Mesothelial cell of epicardium (in vitro differentiated cells): Measurements from ENCODE around the gene FMN2. TPM values are rescaled to one million over a fixed set of nuclear protein-coding genes. Genes with fewer than 3 reads are reported as not detected.

ENCODE experiments used
- DNase-seq, 2 experiments: peaks; one replicate each; pipeline ENCODE4 v3.0.0; 2021; ENCODE audit warnings: low spot score in 2 of 2; ENCODE audit not compliant: unreplicated experiment in 2 of 2
- H3K27ac Mint-ChIP-seq: 2 replicates; pipeline ENCODE4 v1.8.0; 2021; ENCODE audit warnings: mixed read lengths
- H3K27me3 Mint-ChIP-seq: 2 replicates; pipeline ENCODE4 v1.8.0; 2021; ENCODE audit warnings: low read depth, mixed read lengths
- H3K36me3 Mint-ChIP-seq: 2 replicates; pipeline ENCODE4 v1.8.0; 2021; ENCODE audit warnings: mixed read lengths
- H3K4me1 Mint-ChIP-seq: 2 replicates; pipeline ENCODE4 v1.8.0; 2021; ENCODE audit warnings: mixed read lengths
- H3K4me3 Mint-ChIP-seq: 2 replicates; pipeline ENCODE4 v1.8.0; 2021; ENCODE audit warnings: mild to moderate bottlenecking, moderate library complexity, mixed read lengths
- H3K9me3 Mint-ChIP-seq: 2 replicates; pipeline ENCODE4 v1.8.0; 2021; ENCODE audit warnings: mixed read lengths
- total RNA-seq: library from RNA; stranded (reverse); gene quantifications from 3 replicates; pipeline ENCODE4 v1.2.1, GENCODE V29; 2021
- TF ChIP-seq, protein P1 (sequence below): fragments of 200-600 bp; sonication (generic); IDR thresholded peaks from one replicate; pipeline ENCODE4 v1.5.0; 2021; ENCODE audit warnings: antibody characterized with exemption; ENCODE audit not compliant: unreplicated experiment

The FMN2 gene
- total RNA-seq, 1 donor from 2014 or later: 0.54 TPM

DNA sequence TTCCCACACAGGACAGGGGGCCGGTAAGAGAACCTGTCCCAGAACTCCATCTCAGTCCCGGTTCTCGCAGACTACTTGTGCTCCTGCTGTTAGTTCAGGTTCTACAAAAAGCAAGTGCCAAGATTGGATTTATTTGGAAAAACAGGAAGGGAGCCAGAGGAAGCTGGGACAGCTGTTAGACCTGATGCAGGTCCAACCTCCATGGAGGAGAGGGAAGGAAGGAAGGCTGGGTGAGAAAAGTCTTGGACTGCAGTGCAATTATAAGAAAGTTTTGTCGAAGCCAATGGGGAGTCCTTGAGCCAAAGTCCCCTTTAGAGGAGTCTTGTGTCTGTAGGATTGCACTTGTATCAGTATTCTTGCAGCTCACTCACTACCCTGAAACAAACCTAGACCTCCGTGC, 329.1 kb downstream of the FMN2 start:
- H3K27me3 Mint-ChIP-seq: no peaks in the 10 kb centered on the region
- H3K36me3 Mint-ChIP-seq: no peaks in the 10 kb centered on the region
- H3K4me3 Mint-ChIP-seq: no peak overlapping the region
- no peaks in the 10 kb centered on the region for H3K9me3 Mint-ChIP-seq
- H3K27ac Mint-ChIP-seq: no peak overlapping the region
- H3K4me1 Mint-ChIP-seq: no peaks in the 10 kb centered on the region
- no peak for DNase-seq
- TF ChIP-seq, protein P1, sequence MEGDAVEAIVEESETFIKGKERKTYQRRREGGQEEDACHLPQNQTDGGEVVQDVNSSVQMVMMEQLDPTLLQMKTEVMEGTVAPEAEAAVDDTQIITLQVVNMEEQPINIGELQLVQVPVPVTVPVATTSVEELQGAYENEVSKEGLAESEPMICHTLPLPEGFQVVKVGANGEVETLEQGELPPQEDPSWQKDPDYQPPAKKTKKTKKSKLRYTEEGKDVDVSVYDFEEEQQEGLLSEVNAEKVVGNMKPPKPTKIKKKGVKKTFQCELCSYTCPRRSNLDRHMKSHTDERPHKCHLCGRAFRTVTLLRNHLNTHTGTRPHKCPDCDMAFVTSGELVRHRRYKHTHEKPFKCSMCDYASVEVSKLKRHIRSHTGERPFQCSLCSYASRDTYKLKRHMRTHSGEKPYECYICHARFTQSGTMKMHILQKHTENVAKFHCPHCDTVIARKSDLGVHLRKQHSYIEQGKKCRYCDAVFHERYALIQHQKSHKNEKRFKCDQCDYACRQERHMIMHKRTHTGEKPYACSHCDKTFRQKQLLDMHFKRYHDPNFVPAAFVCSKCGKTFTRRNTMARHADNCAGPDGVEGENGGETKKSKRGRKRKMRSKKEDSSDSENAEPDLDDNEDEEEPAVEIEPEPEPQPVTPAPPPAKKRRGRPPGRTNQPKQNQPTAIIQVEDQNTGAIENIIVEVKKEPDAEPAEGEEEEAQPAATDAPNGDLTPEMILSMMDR: no peak

DNA sequence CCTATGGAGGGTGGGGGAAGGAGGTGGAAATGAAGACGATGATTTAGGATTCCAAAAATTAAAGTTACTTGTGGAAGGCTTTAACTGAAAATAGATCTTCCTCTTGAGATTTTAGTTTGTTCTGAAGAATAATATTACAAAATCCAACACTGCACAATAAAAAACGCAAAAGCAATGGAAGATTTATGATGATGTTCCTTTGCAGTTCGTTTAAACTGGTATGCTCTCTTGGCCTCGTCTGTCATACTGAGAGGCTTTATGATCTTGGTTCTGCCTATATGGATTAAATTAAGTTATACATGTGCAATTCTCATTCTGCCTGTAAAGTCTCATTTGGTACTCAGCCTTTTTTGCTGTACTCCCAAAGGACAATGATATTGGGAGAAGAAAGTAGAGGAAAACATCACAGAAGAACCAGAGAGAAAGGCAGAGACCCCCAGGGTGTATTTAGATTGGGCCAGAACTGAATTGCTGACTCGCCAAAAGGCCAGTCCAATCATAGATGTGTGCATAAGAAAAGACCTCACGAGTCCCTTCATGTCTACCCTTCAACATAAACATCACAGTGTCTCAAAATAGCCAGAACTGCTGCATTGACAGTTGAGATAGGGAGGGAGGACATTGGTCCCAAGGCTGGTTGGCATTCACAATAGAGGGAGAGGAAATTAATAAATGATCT, 331.7 kb downstream of the FMN2 start:
- TF ChIP-seq, protein P1: no peak
- Mint-ChIP-seq H3K4me1 (no peaks in the 10 kb centered on the region), H3K9me3 (peaks cover 3% of the 10 kb centered on the region), H3K36me3 (no peaks in the 10 kb centered on the region), H3K27ac (no peak overlapping the region), H3K27me3 (no peaks in the 10 kb centered on the region), H3K4me3 (no peak overlapping the region)
- DNase-seq: no peak

DNA sequence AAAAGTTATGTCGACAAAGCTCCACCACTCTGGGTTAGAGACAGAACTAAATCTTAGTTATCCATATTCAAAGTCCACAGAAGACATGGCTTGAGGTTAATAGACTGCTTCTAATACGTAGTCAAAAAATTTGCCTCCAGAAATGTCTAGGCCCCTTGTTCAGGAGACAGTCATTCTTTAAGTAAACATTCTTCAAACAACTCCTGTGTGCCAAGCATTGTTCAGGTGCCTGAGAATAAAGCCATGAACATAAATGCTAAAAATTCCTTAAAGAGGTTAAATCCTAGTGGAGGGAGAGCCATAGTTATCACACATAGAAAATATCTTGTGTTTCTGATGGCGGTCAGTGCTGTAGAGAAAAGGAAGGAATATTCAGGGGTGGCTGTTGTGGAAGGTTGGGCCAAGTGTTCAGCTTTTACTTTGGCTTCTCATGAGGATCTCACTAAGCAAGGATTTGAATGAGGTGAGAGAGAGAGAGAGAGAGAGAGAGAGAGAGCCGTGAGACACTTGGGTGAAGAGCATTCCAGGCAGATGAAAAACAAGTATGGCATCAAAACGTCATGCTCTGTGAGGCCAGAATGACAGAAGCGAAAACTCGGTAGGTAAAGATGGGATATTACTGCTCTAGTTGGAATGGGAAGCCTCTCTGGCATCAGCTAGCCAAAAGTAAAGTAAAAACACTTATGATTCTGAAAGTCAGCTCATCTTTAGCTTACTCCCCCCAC, 333.2 kb downstream of the FMN2 start:
- Mint-ChIP-seq H3K27me3 (no peaks in the 10 kb centered on the region), H3K27ac (no peak overlapping the region), H3K36me3 (no peaks in the 10 kb centered on the region), H3K9me3 (peaks cover 3% of the 10 kb centered on the region), H3K4me3 (no peak overlapping the region), H3K4me1 (no peaks in the 10 kb centered on the region)
- TF ChIP-seq, protein P1: no peak
- no peak for DNase-seq

DNA sequence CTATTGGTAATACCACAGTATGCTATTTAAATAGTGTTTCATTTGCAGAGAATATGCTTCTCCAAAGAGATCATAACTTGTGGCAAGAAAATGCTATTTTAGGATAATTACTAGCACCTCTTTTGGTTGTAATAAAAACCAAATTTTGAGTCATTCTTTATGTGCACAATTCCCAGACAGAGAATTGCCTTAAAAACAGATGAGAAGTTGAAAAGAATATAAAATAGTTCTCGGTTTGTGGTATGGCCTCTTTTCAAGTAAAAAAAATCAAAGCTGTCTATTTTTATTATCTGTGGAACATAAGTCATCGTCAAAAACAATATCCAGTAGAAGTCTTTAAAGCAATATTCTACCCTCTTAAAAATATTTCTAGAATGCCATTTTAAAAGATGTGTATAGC, 334.4 kb downstream of the FMN2 start:
- H3K4me1 Mint-ChIP-seq: no peaks in the 10 kb centered on the region
- H3K4me3 Mint-ChIP-seq: no peak overlapping the region
- DNase-seq: no peak
- no peak overlapping the region for H3K27ac Mint-ChIP-seq
- H3K9me3 Mint-ChIP-seq: peaks cover 3% of the 10 kb centered on the region
- no peaks in the 10 kb centered on the region for H3K36me3 Mint-ChIP-seq
- no peaks in the 10 kb centered on the region for H3K27me3 Mint-ChIP-seq
- TF ChIP-seq, protein P1: no peak

DNA sequence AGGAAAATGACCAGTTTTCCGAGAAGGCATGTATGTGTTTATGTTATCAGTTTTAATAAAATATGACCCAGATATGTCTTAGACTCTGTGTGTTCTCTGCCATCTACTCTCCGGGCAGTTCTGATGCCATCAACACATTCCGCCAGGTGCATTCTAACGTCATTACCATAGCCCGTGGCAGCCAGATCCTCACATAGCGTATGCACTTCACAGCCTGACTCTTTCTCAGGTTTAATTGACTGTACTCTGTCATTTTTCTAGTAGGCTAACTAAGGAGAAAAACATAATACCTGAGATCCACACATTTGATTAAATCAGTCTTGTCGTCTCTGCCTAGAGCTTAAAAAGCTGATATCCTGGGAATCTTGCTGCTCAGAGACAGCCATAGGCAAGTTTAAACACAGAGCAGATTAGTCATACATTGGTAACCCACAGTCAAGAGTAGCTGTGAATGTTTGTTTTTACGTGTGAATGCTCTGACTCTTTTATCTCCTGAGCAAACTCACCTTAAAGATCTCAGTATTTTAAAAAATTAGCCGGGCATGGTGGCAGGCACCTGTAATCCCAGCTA, 344.4 kb downstream of the FMN2 start:
- H3K27me3 Mint-ChIP-seq: no peaks in the 10 kb centered on the region
- H3K4me3 Mint-ChIP-seq: no peak overlapping the region
- H3K4me1 Mint-ChIP-seq: no peaks in the 10 kb centered on the region
- TF ChIP-seq, protein P1: no peak
- H3K9me3 Mint-ChIP-seq: no peaks in the 10 kb centered on the region
- H3K27ac Mint-ChIP-seq: no peak overlapping the region
- no peaks in the 10 kb centered on the region for H3K36me3 Mint-ChIP-seq
- DNase-seq: no peak
